NCI-H1417 (cell line): ENCODE measurements around the gene HLA-C.
"Not testable (repeated sequence)": the region's sequence is repeated elsewhere in the genome, so short reads cannot be mapped to it uniquely, and the experiment has no call there.

Experiments
- DNase-seq, 3 experiments: peaks; one replicate each; lab custom pipeline; 2025; lab: John Stamatoyannopoulos, UW

The HLA-C gene

DNA sequence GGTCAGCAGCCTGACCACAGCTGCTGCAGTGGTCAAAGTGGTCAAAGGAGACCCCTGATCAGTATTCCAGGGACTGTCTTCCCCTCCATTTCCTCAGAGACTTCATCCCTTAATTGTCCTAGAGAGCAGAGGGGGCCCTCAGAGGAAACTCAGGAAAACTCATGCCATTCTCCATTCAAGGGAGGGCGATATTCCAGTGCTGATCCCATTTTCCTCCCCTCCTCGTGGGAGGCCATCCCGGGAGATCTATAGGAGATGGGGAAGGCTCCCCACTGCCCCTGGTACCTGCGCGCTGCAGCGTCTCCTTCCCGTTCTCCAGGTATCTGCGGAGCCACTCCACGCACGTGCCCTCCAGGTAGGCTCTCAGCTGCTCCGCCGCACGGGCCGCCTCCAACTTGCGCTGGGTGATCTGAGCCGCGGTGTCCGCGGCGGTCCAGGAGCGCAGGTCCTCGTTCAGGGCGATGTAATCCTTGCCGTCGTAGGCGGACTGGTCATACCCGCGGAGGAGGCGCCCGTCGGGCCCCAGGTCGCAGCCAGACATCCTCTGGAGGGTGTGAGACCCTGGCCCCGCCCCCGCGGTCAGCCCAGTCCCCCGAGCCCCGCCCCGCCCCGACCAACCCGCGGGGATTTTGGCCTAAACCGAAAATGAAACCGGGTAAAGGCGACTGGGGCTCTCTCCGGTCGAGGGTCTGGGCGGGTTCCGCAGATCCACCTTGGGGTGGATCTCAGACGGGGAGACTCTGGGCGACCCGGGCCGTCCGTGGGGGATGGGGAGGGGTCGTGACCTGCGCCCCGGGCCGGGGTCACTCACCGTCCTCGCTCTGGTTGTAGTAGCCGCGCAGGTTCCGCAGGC is 878 bp downstream of the HLA-C start:
- peak; percentile 26 to 35 (median 32) for DNase-seq

DNA sequence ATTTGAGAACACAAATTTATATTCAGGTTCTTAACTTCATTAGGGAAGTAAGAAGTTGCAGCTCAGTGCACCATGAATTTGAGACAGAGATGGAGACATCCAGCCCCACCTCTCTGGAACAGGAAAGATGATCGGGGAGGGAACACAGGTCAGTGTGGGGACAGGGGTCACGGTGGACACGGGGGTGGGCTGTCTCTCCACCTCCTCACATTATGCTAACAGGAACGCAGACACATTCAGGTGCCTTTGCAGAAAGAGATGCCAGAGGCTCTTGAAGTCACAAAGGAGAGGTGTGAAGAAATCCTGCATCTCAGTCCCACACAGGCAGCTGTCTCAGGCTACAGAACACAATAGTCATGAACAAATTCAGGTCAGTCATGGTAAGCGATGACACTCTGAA is 3.1 kb downstream of the HLA-C start:
- DNase-seq: no peak

GRCh38 chr6:31268369-31268765 is 3.5 kb downstream of the HLA-C start:
- peak in 1 of 3 experiments; percentile 38 for DNase-seq

DNA sequence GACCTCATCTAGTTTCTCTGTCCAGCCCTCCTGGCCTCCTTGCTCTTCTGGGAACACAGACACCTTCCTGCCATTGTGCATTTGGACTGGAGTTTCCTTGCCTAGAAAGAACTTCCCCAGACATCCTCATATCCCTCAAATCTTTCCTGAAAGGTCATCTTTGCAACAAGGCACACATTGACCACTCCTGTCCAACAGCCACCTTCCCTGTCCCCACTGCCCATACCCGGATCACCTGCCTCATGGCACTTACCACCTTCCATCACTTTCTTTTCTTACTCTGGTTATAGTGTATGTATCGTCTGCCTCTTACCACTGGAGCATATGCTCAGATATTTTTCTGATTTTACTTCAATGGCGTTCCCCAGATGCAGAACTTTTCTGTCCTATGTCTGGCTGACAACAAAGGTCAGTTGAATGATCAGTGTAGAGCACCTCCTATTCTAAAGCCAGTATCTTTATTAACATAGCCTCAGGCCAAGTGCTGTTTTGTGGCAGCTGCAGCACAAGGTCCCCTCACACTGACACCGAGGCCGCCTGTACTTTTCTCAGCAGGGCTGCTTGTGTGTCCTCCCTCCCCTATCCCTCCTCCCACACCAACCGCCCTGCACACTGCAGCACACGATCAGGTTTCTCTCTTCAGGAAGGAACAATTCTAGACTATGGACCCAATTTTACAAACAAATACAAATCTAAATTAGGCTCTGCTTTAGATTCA is 4.1 kb downstream of the HLA-C start:
- peak in 2 of 3 experiments; percentile 52 to 84 for DNase-seq

GRCh38 chr6:31266567-31267360 is 5.1 kb downstream of the HLA-C start:
- no peak for DNase-seq

- no peak for DNase-seq
Measured at GRCh38 chr6:31265926-31266325, 6.0 kb downstream of the HLA-C start.

- DNase-seq: not testable (repeated sequence)
Measured at GRCh38 chr6:31263346-31263933, 8.5 kb downstream of the HLA-C start.

- not testable (repeated sequence) for DNase-seq
Measured at GRCh38 chr6:31259995-31260394, 11.9 kb downstream of the HLA-C start.

GRCh38 chr6:31252625-31253024 is 19.3 kb downstream of the HLA-C start:
- DNase-seq: no peak

- no peak for DNase-seq
Measured at GRCh38 chr6:31251261-31251660, 20.6 kb downstream of the HLA-C start.

DNA sequence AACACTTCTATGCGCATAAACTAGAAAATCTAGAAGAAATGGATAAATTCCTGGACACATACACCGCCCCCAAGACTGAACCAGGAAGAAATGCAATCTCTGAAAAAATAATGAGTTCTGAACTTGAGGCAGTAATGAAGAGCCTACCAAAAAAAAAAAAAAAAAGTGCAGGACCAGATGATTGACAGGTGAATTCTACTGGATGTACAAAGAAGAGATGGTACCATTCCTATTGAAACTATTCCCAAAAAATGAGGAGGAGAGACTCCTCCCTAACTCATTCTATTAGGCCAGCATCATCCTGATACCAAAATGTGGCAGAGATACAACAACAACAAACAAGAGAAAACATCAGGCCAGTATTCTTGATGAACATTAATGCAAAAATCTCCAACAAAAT is 22.7 kb downstream of the HLA-C start:
- no peak for DNase-seq

DNA sequence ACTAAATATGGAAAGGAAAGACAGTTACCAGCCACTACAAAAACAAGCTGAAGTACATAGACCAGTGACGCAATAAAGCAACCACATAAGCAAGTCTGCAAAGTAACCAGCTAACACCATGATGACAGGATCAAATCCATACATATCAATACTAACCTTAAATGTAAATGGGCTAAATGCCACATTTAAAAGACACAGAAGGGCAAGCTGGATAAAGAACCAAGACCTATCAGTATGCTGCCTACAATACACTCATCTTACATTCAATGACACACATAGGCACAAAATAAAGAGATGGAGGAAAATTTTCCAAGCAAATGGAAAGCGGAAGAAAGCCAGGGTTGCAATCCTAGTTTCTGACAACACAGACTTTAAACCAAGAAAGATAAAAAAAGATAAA is 24.1 kb downstream of the HLA-C start:
- no peak for DNase-seq

- no peak for DNase-seq
Measured at GRCh38 chr6:31246051-31246521, 25.8 kb downstream of the HLA-C start.

DNA sequence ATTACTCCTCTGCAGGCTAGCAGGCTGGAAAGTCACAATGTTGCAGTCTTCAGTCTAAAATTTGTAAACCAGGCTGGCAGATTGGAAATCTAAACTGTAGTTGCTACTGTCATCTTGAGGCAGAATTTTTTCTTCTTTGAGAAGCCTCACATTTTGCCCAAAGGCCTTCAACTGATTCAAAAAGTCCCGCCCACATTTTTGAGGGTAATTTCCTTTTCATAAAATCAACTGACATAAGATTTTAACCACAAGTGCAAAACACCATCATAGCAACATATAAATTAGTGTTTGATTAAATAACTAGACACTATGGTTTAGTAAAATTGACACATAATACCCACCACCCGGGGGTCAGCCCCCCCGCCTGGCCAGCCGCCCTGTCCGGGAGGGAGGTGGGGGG is 28.4 kb downstream of the HLA-C start:
- DNase-seq: no peak

GRCh38 chr6:31239854-31240253 is 32.0 kb downstream of the HLA-C start:
- no peak for DNase-seq

DNA sequence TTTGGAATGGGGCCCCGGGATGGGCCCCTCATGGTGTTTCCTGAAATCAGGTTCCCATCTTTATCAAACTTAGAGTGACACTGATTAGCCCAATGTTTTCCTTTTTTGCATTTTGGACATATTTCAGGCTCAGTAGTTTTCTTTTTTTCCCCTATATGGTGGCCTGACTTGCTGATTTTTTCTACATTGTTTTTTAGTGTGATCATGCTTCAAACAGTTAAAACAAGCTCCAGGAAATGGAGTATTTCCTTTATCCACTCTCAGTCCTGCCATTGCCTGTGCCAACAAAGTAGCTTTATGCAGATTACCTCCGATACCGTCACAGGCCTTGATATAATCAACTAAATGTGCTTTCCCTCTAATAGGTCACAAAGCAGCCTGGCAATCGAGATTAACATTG is 37.8 kb downstream of the HLA-C start:
- DNase-seq: not testable (repeated sequence)

- no peak for DNase-seq
Measured at GRCh38 chr6:31228476-31228875, 43.4 kb downstream of the HLA-C start.

DNA sequence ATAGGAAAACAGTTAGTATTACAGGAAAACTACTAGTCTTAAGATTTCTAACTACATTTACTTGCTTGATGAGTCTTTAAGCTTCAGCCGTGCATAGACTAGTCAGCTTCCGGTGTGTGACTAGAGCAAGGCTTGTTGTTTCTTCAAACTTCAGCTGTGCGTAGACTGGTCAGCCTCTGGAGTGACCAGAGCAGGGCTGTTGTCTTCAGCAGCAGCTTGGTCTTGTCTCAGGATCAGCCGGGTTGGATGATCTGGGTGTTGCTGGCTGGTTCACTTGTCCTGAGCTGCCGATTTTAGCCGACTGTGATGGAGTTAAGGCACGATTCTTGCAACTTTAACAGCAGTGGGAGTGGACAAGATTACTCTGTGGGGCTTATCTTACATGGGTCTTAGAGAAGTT is 44.7 kb downstream of the HLA-C start:
- no peak for DNase-seq

- DNase-seq: no peak
Measured at GRCh38 chr6:31225735-31226134, 46.2 kb downstream of the HLA-C start.

- no peak for DNase-seq
Measured at GRCh38 chr6:31222496-31222895, 49.4 kb downstream of the HLA-C start.
